HG03095 (cell line): ENCODE results near the gene PLEKHA7.
"Not testable (repeated sequence)": the region's sequence is repeated elsewhere in the genome, so short reads cannot be mapped to it uniquely, and the experiment has no call there.

Experiments used
- ATAC-seq: cut with Tn5 transposase; IDR thresholded peaks from one replicate; pipeline ENCODE4 v1.9.1; 2021; ENCODE audit warnings: moderate library complexity; ENCODE audit not compliant: unreplicated experiment

Gene PLEKHA7

DNA sequence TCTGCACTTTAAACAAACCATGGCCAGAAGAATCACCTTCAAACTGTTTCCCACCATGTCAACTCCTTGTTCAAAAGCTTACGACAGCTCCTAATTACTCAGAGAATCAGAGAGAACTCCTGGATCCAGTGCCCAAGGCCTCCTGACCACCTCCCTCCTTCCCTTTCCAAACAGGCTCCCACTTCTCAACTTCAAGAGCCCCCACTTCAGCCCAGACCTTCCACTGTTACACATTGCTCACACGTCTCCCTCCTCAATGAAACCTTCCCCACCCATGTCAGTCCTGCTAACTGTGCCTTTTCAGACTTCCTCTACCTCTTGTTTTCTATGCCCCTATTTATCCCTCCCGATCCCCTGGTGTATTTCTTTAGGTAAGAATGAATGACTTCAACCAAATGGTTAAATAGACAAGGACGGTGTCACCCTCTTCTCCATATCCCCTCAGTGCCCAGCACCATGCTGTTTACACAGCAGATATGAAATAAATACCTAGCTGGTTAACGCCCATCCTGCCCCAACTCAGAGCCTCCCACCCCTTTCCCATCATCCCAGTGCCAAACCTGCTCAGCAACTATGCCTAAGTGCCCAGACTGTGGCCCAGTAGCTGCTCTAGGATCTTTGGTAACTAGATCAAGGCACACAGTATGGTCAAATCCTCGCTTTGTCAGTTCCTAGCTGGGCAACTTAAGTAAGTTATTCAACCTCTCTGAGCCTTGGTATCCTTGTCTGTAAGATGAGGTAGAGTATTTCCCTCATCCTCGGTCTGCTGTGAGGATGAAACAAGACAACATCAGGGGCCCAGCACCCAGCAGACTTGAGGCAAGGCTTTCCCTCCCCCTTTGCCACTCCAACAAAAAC is 36.8 kb downstream of the PLEKHA7 start:
- no peak for ATAC-seq

DNA sequence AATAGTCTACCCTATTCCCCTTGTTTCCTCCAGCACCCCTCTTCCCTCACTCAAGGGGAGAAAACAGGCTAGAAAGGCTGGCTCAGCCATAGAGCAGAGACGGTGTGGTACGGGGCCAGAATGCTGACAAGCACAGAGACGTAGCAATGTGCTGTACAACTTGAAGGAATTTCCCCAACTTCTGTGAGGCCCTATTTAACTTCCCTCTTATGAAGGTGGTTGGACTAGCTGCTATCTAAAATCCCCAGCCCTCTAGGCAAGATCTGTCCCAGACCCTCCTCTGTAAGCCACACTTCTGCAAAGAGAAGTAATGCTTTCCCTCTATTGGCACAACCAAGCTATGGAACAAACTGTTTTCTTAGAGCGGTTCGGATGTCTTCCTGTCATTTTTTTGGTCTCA is 37.8 kb downstream of the PLEKHA7 start:
- no peak for ATAC-seq

DNA sequence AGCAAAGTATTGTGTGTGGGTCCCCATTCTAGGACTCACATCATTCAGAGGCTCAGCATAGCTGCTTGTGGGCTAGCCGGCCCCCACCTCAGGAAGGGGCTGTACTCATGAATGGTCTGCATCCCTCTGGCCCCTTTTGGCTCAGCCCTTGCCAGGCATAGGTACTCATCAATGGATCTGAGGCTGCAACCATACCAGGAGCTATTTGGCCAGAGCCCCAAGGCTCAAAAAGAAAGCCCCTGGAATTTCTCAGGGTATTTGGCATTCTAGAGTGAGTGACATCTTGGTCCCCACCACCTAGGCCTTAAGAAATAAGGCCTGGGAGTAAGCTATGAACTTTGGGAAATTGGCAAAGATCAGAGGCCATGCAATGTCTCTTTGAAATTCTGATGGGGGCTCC is 38.3 kb downstream of the PLEKHA7 start:
- ATAC-seq = no peak

DNA sequence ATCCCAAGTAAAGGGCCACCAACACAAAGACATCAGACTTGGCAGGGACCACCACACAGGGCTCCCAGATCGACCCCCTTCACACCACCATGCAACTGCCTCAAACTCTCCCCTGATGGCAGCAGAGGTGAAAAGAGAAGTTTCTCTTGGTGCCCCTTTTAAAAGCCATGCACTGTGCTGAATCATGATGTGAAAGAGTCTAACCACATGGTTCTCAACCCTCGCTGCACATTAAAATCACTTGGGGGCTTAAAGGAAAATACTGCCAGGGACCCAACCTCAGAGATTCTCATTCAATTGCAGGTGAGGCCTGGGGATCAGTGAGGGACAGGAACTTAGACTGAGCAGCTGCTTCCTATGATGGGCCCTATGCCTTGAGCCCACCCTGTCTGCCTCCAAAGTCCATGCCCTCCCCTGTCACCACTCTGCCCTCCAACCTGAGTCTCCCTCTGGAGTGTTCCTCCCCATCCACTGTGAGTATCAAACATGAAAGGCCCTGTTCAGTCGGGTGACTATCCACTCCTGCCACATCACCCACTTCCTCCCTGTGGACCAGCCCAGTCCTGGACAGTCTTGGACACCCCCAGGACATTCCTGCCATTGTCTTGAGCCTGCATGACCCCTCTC is 40.8 kb downstream of the PLEKHA7 start:
- ATAC-seq = no peak

DNA sequence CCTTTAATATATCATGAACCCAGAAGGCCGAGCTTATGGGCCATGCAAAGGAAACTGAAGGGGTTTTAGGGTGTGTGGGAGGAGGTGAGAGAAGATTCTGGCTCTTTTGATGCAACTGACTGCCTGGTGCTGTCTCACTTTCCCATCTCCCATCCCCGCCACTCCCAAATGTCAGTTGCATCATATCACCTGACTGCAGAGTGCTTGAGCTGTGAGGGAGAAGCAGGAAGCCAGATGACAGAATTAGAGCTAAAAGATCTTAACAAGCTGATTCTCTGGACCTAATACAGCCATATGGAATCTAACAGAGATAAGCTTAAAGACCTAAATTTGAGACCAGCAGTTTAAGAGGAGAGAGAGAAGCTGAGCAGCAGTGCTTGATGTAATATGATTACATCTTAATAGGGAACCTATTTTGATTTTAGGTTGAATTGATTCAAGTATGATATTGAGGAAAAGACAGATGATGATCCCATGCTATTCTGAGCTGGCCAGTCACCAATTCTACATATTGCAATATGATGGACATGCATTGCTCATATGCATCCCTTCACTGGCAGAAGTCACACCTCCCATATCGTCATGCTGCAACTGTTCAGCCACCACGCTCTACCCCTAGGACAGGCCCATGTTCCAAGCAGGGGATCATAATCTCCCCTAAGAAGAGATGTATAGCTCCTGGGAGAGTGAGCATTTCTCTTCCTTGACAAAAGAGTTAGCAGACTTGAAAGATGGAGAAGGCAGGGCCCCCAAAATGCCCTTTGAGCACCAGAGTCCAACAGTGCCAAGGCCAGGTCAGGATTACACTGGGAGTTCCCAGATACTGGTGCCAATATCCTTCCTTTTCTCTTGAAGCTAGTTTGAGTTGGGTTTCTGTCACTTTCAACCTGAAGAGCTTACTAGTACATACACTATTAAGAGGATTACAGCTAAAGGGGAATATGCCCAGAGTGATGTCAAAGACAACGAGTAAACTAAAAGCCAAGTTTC is 44.9 kb downstream of the PLEKHA7 start:
- no peak for ATAC-seq

DNA sequence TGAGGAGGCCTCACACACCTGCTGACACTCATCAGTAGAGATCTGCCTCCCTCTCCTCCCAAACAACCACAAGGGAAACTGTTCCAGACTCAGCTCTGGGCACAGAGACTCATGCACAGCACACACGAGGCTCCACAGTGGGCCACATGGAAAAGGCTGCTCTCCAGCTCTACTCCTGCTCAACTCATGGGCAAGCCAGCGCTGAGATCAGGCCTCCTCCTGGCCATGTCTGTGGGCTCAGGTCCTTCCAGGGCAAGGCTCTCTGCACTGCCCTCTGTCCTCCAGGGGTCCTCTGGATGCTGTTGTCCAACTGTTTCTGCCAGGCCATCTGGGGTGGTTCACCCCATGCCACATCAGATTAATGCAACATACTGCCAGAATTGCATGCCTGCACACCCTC is 46.0 kb downstream of the PLEKHA7 start:
- no peak for ATAC-seq

DNA sequence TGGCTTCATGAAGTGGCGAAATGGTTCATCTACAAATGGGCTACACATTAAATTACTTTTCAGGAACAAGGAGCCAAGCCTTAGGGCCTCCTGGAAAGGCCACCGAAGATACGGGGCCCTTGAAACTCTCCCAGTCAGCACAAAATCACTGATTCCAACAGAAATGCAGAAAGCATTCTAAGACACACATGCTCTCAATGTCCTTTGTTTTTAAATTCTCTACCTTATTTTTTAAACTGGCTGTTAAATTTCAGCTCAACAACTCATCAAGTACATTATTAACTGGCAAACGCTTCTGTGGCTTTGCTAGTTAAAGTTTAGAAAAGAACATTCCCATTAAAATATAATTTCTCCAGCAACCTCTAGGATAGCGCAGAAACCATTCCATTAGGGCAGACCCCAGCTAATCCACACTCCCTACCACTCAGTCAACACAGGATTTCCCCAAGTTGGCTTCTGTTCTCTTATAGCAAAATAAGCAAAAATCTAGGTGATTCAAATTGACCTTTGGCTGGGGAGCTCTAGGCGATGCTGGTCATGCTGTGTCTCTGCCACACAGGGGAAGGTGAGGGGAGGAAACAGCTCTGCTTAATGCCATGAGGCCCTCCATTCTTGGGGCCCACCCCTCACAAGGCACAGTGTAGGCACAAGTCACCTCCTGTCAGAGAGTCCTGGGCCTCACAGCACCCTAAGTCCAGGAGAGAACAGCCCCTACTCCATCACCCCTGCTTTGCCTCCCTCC is 47.1 kb downstream of the PLEKHA7 start:
- ATAC-seq = no peak

DNA sequence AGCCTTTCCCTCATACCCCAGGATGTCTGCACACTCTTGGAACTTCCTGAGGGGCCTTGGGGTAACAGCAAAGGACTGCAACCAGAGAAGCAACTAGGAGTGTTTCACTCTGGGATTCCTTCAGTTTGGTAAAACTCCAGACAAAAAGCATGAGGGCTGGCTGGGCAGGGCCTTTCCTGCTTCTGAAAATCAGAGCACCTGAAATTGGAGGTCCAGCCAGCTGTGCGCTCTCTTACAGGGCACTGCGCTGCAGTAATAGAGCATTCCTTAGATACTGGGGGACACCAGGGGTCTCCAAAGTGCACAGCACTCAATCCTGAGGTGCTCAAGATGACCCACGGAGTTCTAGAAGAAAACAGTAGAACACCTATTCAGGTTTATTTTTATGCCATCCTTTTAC is 49.7 kb downstream of the PLEKHA7 start:
- ATAC-seq = no peak

DNA sequence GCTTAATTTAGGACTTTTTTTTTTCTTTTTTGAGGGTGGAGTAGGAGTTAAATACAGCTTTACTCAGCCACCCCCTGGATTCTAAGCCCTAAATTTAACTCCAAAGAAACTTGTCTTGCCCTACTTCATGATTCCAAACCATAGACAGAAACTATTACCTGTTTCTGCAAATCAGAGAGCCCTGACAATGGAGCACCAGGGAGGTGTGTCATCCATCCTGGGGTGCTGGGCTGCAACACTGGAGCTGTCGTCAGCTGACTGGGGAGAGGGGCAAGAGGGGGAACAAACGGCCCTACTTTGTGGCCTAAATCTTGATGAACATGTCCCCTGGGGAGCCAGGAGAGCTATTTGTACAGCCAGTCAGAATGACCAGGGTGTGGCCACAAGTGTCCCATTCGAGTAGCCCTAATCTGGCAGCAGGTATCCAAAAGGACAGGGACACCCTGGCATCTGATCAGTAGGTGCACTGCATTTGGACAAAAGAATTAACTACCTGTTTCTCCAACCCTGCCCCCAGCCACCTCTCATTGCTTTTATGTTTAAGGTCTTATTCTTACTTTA is 50.8 kb downstream of the PLEKHA7 start:
- no peak for ATAC-seq

DNA sequence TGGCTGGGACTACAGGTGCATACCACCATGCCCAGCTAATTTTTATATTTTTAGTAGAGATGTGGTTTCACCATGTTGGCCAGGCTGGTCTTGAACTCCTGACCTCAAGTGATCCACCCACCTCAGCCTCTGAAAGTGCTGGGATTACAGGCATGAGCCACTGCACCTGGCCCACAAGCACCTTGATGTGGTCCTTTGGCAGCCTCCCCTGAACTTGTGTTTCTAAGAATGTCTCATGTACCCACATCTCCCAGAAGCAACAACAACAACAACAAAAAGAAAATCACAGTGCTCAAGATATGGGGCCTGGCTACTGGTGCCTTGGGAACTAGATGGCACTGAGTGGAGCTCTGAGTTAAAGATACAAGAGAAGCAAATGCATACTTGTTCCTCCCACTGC is 51.6 kb downstream of the PLEKHA7 start:
- ATAC-seq = not testable (repeated sequence)

DNA sequence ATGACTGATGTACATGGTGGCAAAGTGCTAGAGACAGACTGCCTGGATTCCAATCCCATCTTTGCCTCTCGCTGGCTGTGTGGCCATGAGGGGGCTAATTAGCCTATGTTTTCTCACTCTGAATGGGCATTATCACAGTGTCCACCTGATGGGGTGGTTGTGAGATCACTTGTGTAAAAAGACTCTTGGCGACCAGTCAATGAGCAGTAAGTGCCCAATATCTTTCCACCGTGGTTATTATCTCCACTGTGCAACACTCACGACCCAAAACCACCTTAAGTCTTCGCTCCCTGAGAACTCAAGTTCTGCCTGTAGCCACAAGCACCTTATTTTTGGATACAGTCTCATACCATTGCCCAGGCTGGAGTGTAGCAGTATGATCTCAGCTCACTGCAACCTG is 52.1 kb downstream of the PLEKHA7 start:
- no peak for ATAC-seq

DNA sequence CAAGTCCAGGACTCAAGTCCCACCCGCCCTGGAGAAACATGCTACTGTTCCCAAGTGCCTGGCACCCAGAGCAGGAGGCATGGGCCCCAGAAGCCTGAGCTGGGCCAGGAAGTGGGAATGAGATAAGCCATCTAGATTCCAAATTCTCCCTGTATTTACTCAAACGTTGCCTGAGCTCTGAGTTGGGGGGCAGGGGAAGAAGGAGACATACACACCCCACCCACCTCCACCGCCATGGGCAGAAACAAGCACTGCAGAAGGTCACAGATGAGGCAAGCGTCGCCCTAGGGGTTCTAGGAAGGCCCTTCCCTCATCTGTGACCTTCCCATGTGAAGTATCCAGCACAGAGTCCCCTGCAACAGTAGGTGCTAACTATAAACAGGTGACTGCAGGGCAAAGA is 54.0 kb downstream of the PLEKHA7 start:
- no peak for ATAC-seq

DNA sequence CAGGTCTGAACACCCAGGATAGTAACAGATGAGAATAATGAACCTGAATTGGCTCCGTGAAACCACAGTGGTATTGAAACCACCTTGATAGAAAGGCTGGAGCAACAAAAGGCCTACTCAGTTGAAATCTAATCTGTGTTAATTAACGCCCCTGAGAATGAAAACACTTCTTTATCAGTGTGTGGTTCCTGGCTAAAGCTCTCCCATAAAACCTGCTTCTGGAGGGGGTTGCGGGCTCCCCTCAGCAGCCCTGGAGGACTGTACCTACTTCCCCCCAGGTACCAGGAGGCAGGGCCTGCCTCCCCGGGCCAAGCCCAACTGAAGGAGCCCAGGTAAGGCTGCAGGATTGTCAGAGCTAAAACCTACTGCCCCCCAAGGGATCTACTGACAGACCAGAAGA is 54.6 kb downstream of the PLEKHA7 start:
- no peak for ATAC-seq

DNA sequence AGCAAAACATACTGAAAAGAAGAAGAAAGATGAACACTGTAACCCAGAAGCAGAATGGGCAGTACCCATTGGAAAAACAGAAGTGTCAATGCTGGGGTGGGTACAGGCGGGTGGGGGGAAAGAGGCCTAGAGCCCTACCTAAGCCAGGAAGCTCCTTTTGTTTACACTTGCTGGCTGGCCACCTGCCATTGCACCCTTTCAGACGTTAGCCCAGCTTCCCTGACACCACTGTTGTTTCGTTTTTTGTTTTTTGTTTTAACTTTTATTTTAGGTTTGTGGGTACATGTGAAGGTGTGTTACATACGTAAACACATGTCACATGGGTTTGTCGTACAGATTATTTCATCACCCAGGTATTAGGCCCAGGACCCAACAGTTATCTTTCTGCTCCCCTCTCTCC is 55.4 kb downstream of the PLEKHA7 start:
- no peak for ATAC-seq

DNA sequence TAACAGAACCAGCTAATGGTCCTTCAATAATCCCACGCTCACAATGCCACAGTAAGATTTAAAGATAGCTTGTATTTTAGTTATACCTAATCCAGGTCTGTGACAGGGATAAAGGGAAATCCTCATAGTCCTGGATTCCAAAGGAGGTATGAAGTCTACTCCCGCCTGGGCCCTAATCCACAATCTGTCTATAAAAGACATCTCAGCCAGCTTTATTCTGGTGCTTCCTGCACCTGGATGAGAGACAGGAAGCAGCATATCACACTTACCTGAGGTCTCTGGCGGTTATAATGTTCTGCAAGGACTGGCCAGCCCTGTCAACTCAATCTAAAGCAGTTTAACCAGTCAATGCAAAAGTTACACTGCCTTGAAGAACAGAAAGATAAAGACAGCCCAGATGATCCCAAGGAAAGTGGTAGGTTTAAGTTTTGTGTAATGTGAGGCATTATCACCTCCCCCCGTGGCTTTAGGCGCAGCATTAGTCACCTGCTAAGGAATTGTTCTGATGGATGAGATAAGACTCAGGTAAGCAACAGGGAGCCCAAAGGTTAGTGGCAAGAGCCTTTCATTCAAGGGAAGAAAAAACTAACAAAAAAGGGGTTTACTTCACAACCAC is 57.6 kb downstream of the PLEKHA7 start:
- ATAC-seq = no peak

DNA sequence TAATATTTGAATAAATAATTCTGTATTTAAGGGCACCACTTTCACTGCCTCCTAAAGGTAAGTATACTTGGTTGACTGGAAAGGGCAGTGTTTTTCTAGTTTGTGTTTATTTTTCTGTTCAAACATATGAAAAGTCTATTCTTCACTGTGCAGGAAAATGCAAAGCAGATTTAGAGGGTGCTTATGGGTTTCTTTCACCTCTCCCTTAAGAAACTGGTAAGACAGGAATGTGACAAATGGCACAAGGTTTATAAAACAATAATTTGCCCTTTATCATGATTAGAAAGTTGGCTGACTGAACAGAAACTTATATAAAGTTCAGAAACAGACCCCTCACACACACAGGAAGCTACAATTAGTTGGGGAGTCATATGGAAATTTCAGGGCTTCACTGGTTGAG is 60.6 kb downstream of the PLEKHA7 start:
- no peak for ATAC-seq

DNA sequence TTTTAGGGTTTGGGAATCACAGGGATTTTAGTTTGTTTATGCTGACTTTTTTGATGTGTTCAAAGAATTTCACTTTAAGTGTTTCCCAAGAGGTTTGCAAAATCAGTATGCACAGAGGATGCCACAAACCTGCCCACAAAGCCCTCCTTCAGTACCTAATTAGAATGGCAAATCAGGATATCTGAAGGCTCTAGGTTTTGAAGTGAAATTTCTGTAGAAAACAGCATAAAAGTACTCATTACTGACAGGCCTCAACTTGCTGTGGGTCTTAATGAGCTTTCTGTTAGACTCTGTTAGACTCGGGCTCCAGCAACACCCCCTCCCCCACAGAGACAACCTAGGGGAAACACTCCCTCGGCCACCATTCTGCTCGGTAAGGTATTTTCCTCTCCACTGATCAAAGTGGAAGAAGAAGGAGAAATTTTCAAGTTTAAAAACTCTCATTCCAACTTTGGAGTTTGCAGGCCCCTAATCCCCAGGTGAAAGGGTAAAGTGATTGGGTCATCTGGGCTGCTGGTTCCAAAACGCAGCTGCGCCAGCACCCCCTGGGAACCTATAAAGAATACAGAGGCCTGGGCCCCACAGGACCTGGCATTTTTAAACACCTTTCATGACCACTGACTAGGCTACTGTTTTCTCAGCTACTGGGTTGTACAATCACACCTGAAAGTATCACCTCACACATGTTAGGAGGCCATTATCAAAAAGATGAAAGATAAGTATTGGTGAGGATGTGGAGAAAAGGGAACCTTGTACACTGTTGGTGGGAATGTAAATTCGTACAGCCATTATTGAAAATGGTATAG is 67.5 kb downstream of the PLEKHA7 start:
- peak; percentile 50 for ATAC-seq

DNA sequence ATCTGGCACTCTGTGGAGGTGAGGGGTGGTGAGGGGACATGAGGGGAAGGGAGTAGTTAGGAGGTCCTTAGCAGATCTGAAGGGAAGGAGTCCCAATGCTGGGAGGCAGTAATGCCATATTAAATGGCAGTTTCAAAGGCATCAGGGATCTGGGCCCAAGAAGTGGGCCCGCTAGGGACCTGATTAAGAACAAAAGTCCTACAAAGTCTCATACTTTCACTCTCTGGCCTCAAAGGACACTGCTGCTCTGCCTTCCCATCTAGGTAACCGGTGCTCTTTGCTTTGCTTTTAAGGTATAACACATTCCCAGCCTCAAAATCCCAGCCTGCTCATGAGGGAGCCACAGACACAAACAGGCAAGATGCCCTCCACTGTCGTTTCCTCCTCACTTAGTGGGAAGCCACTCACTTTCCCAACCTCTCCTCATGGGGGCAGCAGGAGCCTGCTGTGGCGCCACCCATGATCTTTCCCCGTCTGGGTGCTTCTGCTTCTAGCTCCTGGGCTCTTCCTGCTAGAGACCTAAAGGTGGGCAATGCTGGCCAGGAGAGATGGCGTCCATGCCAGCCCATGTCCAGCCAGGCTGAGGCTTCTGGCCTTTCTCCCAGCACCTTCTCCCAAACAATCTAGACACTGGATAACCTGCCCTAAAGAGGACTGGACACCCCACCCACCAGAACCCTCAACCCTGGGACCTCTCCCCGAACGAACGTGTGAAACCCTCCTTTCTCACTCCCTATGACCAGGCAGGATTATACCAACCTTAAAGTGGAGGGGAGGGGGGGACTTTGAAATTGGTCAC is 68.3 kb downstream of the PLEKHA7 start:
- ATAC-seq = peak; percentile 81
